Adipocyte (in vitro differentiated cells): ENCODE measurements around the gene TOMM20.

ENCODE experiments used
- DNase-seq: peaks from one replicate; pipeline ENCODE4 v3.0.0-alpha.2; 2015; ENCODE audit warnings: low read depth
- H3K27me3 ChIP-seq: replicated peaks from 2 replicates; pipeline ENCODE4 v1.7.0; 2013; ENCODE audit warnings: mild to moderate bottlenecking, low read length, moderate library complexity; ENCODE audit not compliant: control insufficient read depth, insufficient read depth
- H3K36me3 ChIP-seq: 2 replicates; pipeline ENCODE4 v1.7.0; 2013; ENCODE audit warnings: low read length, mild to moderate bottlenecking, moderate library complexity; ENCODE audit not compliant: control insufficient read depth, insufficient read depth, severe bottlenecking
- H3K4me1 ChIP-seq: 2 replicates; pipeline ENCODE4 v1.7.0; 2013; ENCODE audit warnings: mild to moderate bottlenecking, low read length, moderate library complexity; ENCODE audit not compliant: control insufficient read depth, insufficient read depth
- H3K4me3 ChIP-seq: 2 replicates; pipeline ENCODE4 v1.7.0; 2013; ENCODE audit warnings: mild to moderate bottlenecking, low read length, moderate library complexity
- H3K9ac ChIP-seq: 2 replicates; pipeline ENCODE4 v1.7.0; 2013; ENCODE audit warnings: mild to moderate bottlenecking, low read length, moderate library complexity
- H3K9me3 ChIP-seq: 2 replicates; pipeline ENCODE4 v1.7.0; 2013; ENCODE audit warnings: mild to moderate bottlenecking, low read length, moderate library complexity; ENCODE audit not compliant: control insufficient read depth

The TOMM20 gene

GRCh38 chr1:235133086-235133485 lies 4.4 kb upstream of the TOMM20 start:
- Histone ChIP-seq H3K36me3 (peaks cover 63% of the 10 kb centered on the region), H3K9ac (no peak overlapping the region), H3K9me3 (no peaks in the 10 kb centered on the region), H3K4me1 (peaks cover 26% of the 10 kb centered on the region), H3K4me3 (no peak overlapping the region), H3K27me3 (no peaks in the 10 kb centered on the region)
- DNase-seq = no peak

GRCh38 chr1:235131961-235132360 lies 3.3 kb upstream of the TOMM20 start:
- H3K36me3 ChIP-seq = peaks cover 52% of the 10 kb centered on the region
- H3K9me3 ChIP-seq = no peaks in the 10 kb centered on the region
- H3K4me1 ChIP-seq = peaks cover 20% of the 10 kb centered on the region
- H3K27me3 ChIP-seq = no peaks in the 10 kb centered on the region
- no peak overlapping the region for H3K4me3 ChIP-seq
- no peak overlapping the region for H3K9ac ChIP-seq
- no peak for DNase-seq

- Histone ChIP-seq H3K4me3 (no peak overlapping the region), H3K36me3 (peaks cover 50% of the 10 kb centered on the region), H3K9ac (no peak overlapping the region), H3K27me3 (no peaks in the 10 kb centered on the region), H3K9me3 (no peaks in the 10 kb centered on the region), H3K4me1 (peaks cover 8% of the 10 kb centered on the region)
- no peak for DNase-seq
Observed at GRCh38 chr1:235130766-235131270, 2.2 kb upstream of the TOMM20 start.

- Histone ChIP-seq H3K4me1 (peaks cover 6% of the 10 kb centered on the region), H3K4me3 (no peak overlapping the region), H3K27me3 (no peaks in the 10 kb centered on the region), H3K9ac (no peak overlapping the region), H3K9me3 (no peaks in the 10 kb centered on the region), H3K36me3 (peaks cover 41% of the 10 kb centered on the region)
- DNase-seq = no peak
Observed at GRCh38 chr1:235129774-235130570, 1.3 kb upstream of the TOMM20 start.

GRCh38 chr1:235127732-235128455 lies 743 bp downstream of the TOMM20 start:
- H3K36me3 ChIP-seq = peaks cover 23% of the 10 kb centered on the region
- H3K27me3 ChIP-seq = no peaks in the 10 kb centered on the region
- no peaks in the 10 kb centered on the region for H3K9me3 ChIP-seq
- H3K4me3 ChIP-seq = peak overlapping the region; percentile 99
- DNase-seq = peak; percentile 33
- H3K9ac ChIP-seq = peak overlapping the region; percentile 99
- H3K4me1 ChIP-seq = peaks cover 15% of the 10 kb centered on the region

- H3K4me3 ChIP-seq = peak overlapping the region; percentile 99
- DNase-seq = peak; percentile 25
- peaks cover 22% of the 10 kb centered on the region for H3K4me1 ChIP-seq
- no peaks in the 10 kb centered on the region for H3K27me3 ChIP-seq
- H3K36me3 ChIP-seq = peaks cover 17% of the 10 kb centered on the region
- H3K9me3 ChIP-seq = no peaks in the 10 kb centered on the region
- H3K9ac ChIP-seq = peak overlapping the region; percentile 99
Observed at GRCh38 chr1:235127203-235127602, 1.4 kb downstream of the TOMM20 start.

- Histone ChIP-seq H3K36me3 (peaks cover 32% of the 10 kb centered on the region), H3K9me3 (no peaks in the 10 kb centered on the region), H3K27me3 (no peaks in the 10 kb centered on the region), H3K4me3 (no peak overlapping the region), H3K4me1 (peaks cover 25% of the 10 kb centered on the region), H3K9ac (no peak overlapping the region)
- no peak for DNase-seq
Observed at GRCh38 chr1:235124665-235125064, 4.0 kb downstream of the TOMM20 start.

GRCh38 chr1:235124111-235124510 lies 4.5 kb downstream of the TOMM20 start:
- Histone ChIP-seq H3K36me3 (peaks cover 37% of the 10 kb centered on the region), H3K4me3 (no peak overlapping the region), H3K4me1 (peaks cover 25% of the 10 kb centered on the region), H3K9ac (no peak overlapping the region), H3K27me3 (no peaks in the 10 kb centered on the region), H3K9me3 (no peaks in the 10 kb centered on the region)
- no peak for DNase-seq

GRCh38 chr1:235122348-235122747 lies 6.3 kb downstream of the TOMM20 start:
- H3K36me3 ChIP-seq = peaks cover 55% of the 10 kb centered on the region
- no peaks in the 10 kb centered on the region for H3K27me3 ChIP-seq
- H3K4me1 ChIP-seq = peaks cover 25% of the 10 kb centered on the region
- H3K4me3 ChIP-seq = no peak overlapping the region
- DNase-seq = peak; percentile 22
- no peaks in the 10 kb centered on the region for H3K9me3 ChIP-seq
- no peak overlapping the region for H3K9ac ChIP-seq

- Histone ChIP-seq H3K4me1 (peaks cover 4% of the 10 kb centered on the region), H3K9me3 (no peaks in the 10 kb centered on the region), H3K9ac (no peak overlapping the region), H3K36me3 (peaks cover 93% of the 10 kb centered on the region), H3K4me3 (no peak overlapping the region), H3K27me3 (no peaks in the 10 kb centered on the region)
- DNase-seq = no peak
Observed at GRCh38 chr1:235113183-235113917, 15.3 kb downstream of the TOMM20 start.
